Neural progenitor cell (in vitro differentiated cells): Measurements from ENCODE around the gene DCST1. TPM values are rescaled to one million over a fixed set of nuclear protein-coding genes. Genes with fewer than 3 reads are reported as not detected.

Experiments
- DNase-seq: peaks from one replicate; pipeline ENCODE4 v3.0.0-alpha.2; 2016; ENCODE audit warnings: low spot score
- H2AFZ ChIP-seq: fragments of 200-600 bp; sonication (generic); replicated peaks from 2 replicates; pipeline ENCODE4 v1.6.1; 2016; ENCODE audit warnings: antibody characterized with exemption
- H3F3A ChIP-seq: fragments of 200-600 bp; sonication (generic); 2 replicates; pipeline ENCODE4 v1.6.1; 2016; ENCODE audit warnings: antibody characterized with exemption, low read depth
- H3K27ac ChIP-seq: fragments of 200-600 bp; sonication (generic); 2 replicates; pipeline ENCODE4 v1.5.1; 2016; ENCODE audit warnings: mild to moderate bottlenecking
- H3K27me3 ChIP-seq: fragments of 200-600 bp; sonication (generic); 2 replicates; pipeline ENCODE4 v1.6.1; 2016; ENCODE audit warnings: mild to moderate bottlenecking, moderate library complexity
- H3K36me3 ChIP-seq: fragments of 200-600 bp; sonication (generic); 2 replicates; pipeline ENCODE4 v1.5.1; 2016
- H3K4me1 ChIP-seq: fragments of 200-600 bp; sonication (generic); 2 replicates; pipeline ENCODE4 v1.6.1; 2016; ENCODE audit warnings: mixed run types
- H3K4me2 ChIP-seq: fragments of 200-600 bp; sonication (generic); 2 replicates; pipeline ENCODE4 v1.6.1; 2016
- H3K4me3 ChIP-seq: fragments of 200-600 bp; sonication (generic); 2 replicates; pipeline ENCODE4 v1.5.1; 2016
- H3K79me2 ChIP-seq: fragments of 200-600 bp; sonication (generic); 2 replicates; pipeline ENCODE4 v1.6.1; 2016; ENCODE audit warnings: low read depth
- H3K9ac ChIP-seq: fragments of 200-600 bp; sonication (generic); 2 replicates; pipeline ENCODE4 v1.6.1; 2016
- H3K9me3 ChIP-seq: fragments of 200-600 bp; sonication (generic); 2 replicates; pipeline ENCODE4 v1.5.1; 2016; ENCODE audit warnings: low read depth
- H4K20me1 ChIP-seq: fragments of 200-600 bp; sonication (generic); 2 replicates; pipeline ENCODE4 v1.6.1; 2016; ENCODE audit warnings: low read depth
- H3K27ac Mint-ChIP-seq: 3 replicates; pipeline ENCODE4 v1.8.0; 2021; ENCODE audit warnings: mixed read lengths
- H3K27me3 Mint-ChIP-seq: 2 replicates; pipeline ENCODE4 v1.8.0; 2022; ENCODE audit warnings: low read depth, mild to moderate bottlenecking, inconsistent platforms, moderate library complexity, mixed read lengths; ENCODE audit not compliant: insufficient read depth
- H3K36me3 Mint-ChIP-seq: 3 replicates; pipeline ENCODE4 v1.8.0; 2021; ENCODE audit warnings: mixed read lengths
- H3K4me1 Mint-ChIP-seq: 3 replicates; pipeline ENCODE4 v1.8.0; 2021; ENCODE audit warnings: mixed read lengths
- H3K4me3 Mint-ChIP-seq: 3 replicates; pipeline ENCODE4 v1.8.0; 2021; ENCODE audit warnings: mild to moderate bottlenecking, moderate library complexity, mixed read lengths
- H3K9me3 Mint-ChIP-seq: 3 replicates; pipeline ENCODE4 v1.8.0; 2020; ENCODE audit warnings: mixed read lengths
- EZH2 ChIP-seq: fragments of 200-600 bp; sonication (generic); IDR thresholded peaks from 2 replicates; pipeline ENCODE4 v1.6.1; 2017; ENCODE audit warnings: antibody characterized with exemption, mild to moderate bottlenecking, moderate library complexity
- EZH2phosphoT487 ChIP-seq: fragments of 200-600 bp; sonication (generic); IDR thresholded peaks from 2 replicates; pipeline ENCODE4 v1.6.1; 2017; ENCODE audit warnings: antibody characterized with exemption
- total RNA-seq: library from RNA; depleted of rRNA; stranded (reverse); fragments of >200 nt; gene quantifications from 2 replicates; pipeline ENCODE4 v1.2.3, GENCODE V29; 2015; ENCODE audit warnings: low replicate concordance
- TF ChIP-seq, protein P1 (sequence below): fragments of 200-600 bp; sonication (generic); IDR thresholded peaks from 2 replicates; pipeline ENCODE4 v1.5.1; 2017; ENCODE audit warnings: antibody characterized with exemption, mild to moderate bottlenecking

The DCST1 gene
- total RNA-seq, 1 donor from 2014 or later = not detected

- Histone ChIP-seq H3K4me2 (peak overlapping the region; percentile 94), H3K9me3 (no peaks in the 10 kb centered on the region), H3K79me2 (peaks cover 13% of the 10 kb centered on the region), H3F3A (peaks cover 34% of the 10 kb centered on the region), H2AFZ (peak overlapping the region; percentile 81), H3K27me3 (peaks cover 7% of the 10 kb centered on the region), H4K20me1 (peaks cover 35% of the 10 kb centered on the region), H3K36me3 (no peaks in the 10 kb centered on the region), H3K27ac (peak overlapping the region; percentile 88), H3K4me3 (peak overlapping the region; percentile 93), H3K9ac (peak overlapping the region; percentile 41), H3K4me1 (peaks cover 21% of the 10 kb centered on the region)
- peaks cover 43% of the 10 kb centered on the region for H3K4me1 Mint-ChIP-seq
- H3K4me3 Mint-ChIP-seq = peak overlapping the region; percentile 89
- H3K27me3 Mint-ChIP-seq = peaks cover 10% of the 10 kb centered on the region
- TF ChIP-seq EZH2phosphoT487 (no peak), EZH2 (no peak)
- TF ChIP-seq, protein P1, sequence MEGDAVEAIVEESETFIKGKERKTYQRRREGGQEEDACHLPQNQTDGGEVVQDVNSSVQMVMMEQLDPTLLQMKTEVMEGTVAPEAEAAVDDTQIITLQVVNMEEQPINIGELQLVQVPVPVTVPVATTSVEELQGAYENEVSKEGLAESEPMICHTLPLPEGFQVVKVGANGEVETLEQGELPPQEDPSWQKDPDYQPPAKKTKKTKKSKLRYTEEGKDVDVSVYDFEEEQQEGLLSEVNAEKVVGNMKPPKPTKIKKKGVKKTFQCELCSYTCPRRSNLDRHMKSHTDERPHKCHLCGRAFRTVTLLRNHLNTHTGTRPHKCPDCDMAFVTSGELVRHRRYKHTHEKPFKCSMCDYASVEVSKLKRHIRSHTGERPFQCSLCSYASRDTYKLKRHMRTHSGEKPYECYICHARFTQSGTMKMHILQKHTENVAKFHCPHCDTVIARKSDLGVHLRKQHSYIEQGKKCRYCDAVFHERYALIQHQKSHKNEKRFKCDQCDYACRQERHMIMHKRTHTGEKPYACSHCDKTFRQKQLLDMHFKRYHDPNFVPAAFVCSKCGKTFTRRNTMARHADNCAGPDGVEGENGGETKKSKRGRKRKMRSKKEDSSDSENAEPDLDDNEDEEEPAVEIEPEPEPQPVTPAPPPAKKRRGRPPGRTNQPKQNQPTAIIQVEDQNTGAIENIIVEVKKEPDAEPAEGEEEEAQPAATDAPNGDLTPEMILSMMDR = no peak
- peaks cover 2% of the 10 kb centered on the region for H3K9me3 Mint-ChIP-seq
- DNase-seq = peak; percentile 68
- peak overlapping the region; percentile 30 for H3K27ac Mint-ChIP-seq
- H3K36me3 Mint-ChIP-seq = peaks cover 9% of the 10 kb centered on the region
Measured at GRCh38 chr1:155064111-155064831, 30.6 kb downstream of the DCST1 start.

GRCh38 chr1:155064832-155065429 lies 31.3 kb downstream of the DCST1 start:
- Mint-ChIP-seq H3K27ac (peak overlapping the region; percentile 82), H3K9me3 (peaks cover 2% of the 10 kb centered on the region), H3K4me3 (peak overlapping the region; percentile 89), H3K4me1 (peaks cover 45% of the 10 kb centered on the region), H3K27me3 (peaks cover 10% of the 10 kb centered on the region), H3K36me3 (peaks cover 9% of the 10 kb centered on the region)
- Histone ChIP-seq H3K4me2 (peak overlapping the region; percentile 94), H3K27ac (no peak overlapping the region), H3F3A (peaks cover 40% of the 10 kb centered on the region), H3K9ac (no peak overlapping the region), H3K36me3 (no peaks in the 10 kb centered on the region), H3K4me1 (peaks cover 23% of the 10 kb centered on the region), H4K20me1 (peaks cover 42% of the 10 kb centered on the region), H3K4me3 (peak overlapping the region; percentile 93), H2AFZ (no peak overlapping the region), H3K79me2 (peaks cover 13% of the 10 kb centered on the region), H3K9me3 (no peaks in the 10 kb centered on the region), H3K27me3 (peaks cover 7% of the 10 kb centered on the region)
- no peak for DNase-seq
- TF ChIP-seq EZH2phosphoT487 (no peak), EZH2 (no peak)
- TF ChIP-seq, protein P1 = no peak

DNA sequence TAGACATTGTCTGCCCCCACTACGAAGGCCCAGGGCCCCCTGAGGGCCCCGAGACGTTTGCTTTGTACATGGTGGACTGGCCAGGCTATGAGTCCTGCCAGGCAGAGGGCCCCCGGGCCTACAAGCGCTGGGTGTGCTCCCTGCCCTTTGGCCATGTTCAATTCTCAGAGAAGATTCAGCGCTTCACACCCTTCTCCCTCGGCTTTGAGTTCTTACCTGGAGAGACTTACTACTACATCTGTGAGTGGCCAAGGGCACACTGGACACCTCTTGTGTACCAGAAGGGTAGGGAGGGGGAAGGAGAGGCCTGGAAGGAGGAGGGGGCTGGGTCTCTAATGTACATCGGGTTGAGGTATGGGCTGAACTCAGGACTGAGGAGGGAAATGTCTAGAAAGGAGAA lies 33.2 kb downstream of the DCST1 start:
- Histone ChIP-seq H3K9me3 (no peaks in the 10 kb centered on the region), H4K20me1 (peaks cover 39% of the 10 kb centered on the region), H3K36me3 (no peaks in the 10 kb centered on the region), H3K4me1 (peaks cover 34% of the 10 kb centered on the region), H3K4me2 (no peak overlapping the region), H3K9ac (no peak overlapping the region), H2AFZ (no peak overlapping the region), H3K79me2 (peaks cover 13% of the 10 kb centered on the region), H3K27ac (no peak overlapping the region), H3K27me3 (peaks cover 24% of the 10 kb centered on the region), H3F3A (peaks cover 56% of the 10 kb centered on the region), H3K4me3 (no peak overlapping the region)
- no peak overlapping the region for H3K4me3 Mint-ChIP-seq
- peaks cover 9% of the 10 kb centered on the region for H3K36me3 Mint-ChIP-seq
- H3K4me1 Mint-ChIP-seq = peaks cover 49% of the 10 kb centered on the region
- H3K27me3 Mint-ChIP-seq = peaks cover 12% of the 10 kb centered on the region
- no peak for DNase-seq
- TF ChIP-seq EZH2 (no peak), EZH2phosphoT487 (no peak)
- TF ChIP-seq, protein P1 = no peak
- H3K9me3 Mint-ChIP-seq = peaks cover 2% of the 10 kb centered on the region
- peak overlapping the region; percentile 67 for H3K27ac Mint-ChIP-seq
